ENCODE data around the gene ASH1L. TPM values are rescaled to one million over a fixed set of nuclear protein-coding genes. Genes with fewer than 3 reads are reported as not detected.

The ASH1L gene
- total RNA-seq, 1 donor, result 41.6 TPM

DNA sequence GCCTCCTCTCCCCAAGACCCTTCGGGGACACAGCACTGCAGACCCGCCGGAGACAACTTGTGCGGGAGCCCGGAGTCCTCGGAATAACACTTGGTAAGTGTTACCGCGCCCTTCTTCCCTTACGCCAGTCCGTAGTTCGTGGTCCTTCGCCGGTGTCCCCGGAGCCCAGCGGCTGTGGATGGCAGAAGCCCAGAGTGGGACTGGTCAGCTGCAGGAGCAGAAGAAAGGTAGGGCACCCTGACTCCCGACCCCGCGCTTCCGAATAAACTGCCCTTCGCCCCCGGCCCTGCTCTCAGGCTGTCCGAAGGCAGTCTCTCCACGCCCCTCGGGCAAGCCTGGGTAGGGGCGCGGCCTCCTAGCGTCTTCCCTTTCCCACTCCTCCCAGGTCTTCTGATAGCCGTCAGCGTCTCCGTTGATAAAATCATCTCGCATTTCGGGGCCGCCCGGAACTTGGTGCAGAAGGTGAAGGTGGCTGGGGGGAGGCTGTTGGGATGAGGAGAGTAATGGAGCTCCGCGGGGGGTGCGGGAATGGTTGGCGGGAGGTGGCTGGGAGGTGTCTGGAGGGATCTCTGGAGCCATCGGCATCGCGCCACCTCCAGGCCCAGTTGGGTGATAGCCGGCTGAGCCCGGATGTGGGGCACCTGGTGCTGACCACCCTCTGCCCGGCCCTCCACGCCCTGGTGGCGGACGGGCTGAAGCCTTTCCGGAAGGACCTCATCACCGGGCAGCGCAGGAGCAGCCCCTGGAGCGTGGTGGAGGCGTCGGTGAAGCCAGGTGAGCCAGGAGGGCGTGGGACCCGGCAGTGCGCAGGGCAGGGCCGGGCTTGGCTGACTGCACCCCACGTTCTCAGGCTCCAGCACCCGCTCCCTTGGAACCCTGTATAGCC, 237.6 kb downstream of the ASH1L start:
- Histone ChIP-seq H3K9me3 (ENCODE audit: low read depth, low read length) (no peaks in the 10 kb centered on the region), H4K20me1 (ENCODE audit: insufficient read depth, low read length) (peaks cover 27% of the 10 kb centered on the region), H3K4me2 (ENCODE audit: insufficient read depth, low read length) (peak overlapping the region; percentile 99), H3K4me1 (ENCODE audit: insufficient read depth, low read length) (peaks cover 26% of the 10 kb centered on the region), H3K4me3 (ENCODE audit: insufficient read depth, low read length) (peak overlapping the region; percentile 86), H2AFZ (ENCODE audit: low read length) (peak overlapping the region; percentile 70), H3K36me3 (ENCODE audit: insufficient read depth, low read length) (peaks cover 21% of the 10 kb centered on the region), H3K79me2 (ENCODE audit: insufficient read depth, low read length) (peaks cover 35% of the 10 kb centered on the region), H3K27me3 (ENCODE audit: insufficient read depth, low read length) (no peaks in the 10 kb centered on the region), H3K27ac (ENCODE audit: low read depth, low read length) (peak overlapping the region; percentile 70)
- peak; percentile 93 for DNase-seq (ENCODE audit: insufficient read length, low spot score, missing footprints)
- peak; percentile 53 for TF ChIP-seq CTCF (IDR thresholded peaks at IDR 0.05; ENCODE audit: extremely low read depth, low read depth, low read length)

GRCh38 chr1:155324037-155324716, 238.4 kb downstream of the ASH1L start:
- Histone ChIP-seq H4K20me1 (ENCODE audit: insufficient read depth, low read length) (peaks cover 27% of the 10 kb centered on the region), H3K27me3 (ENCODE audit: insufficient read depth, low read length) (no peaks in the 10 kb centered on the region), H3K4me3 (ENCODE audit: insufficient read depth, low read length) (peak overlapping the region; percentile 86), H3K4me2 (ENCODE audit: insufficient read depth, low read length) (peak overlapping the region; percentile 99), H3K36me3 (ENCODE audit: insufficient read depth, low read length) (peaks cover 19% of the 10 kb centered on the region), H3K27ac (ENCODE audit: low read depth, low read length) (peak overlapping the region; percentile 70), H3K4me1 (ENCODE audit: insufficient read depth, low read length) (peaks cover 27% of the 10 kb centered on the region), H3K9me3 (ENCODE audit: low read depth, low read length) (no peaks in the 10 kb centered on the region), H3K79me2 (ENCODE audit: insufficient read depth, low read length) (peaks cover 35% of the 10 kb centered on the region), H2AFZ (ENCODE audit: low read length) (peak overlapping the region; percentile 86)
- peak; percentile 100 for DNase-seq (ENCODE audit: insufficient read length, low spot score, missing footprints)
- no peak for TF ChIP-seq CTCF (IDR thresholded peaks at IDR 0.05; ENCODE audit: extremely low read depth, low read depth, low read length)

GRCh38 chr1:155323729-155324036, 238.9 kb downstream of the ASH1L start:
- H3K9me3 ChIP-seq (ENCODE audit: low read depth, low read length), result no peaks in the 10 kb centered on the region
- peak overlapping the region; percentile 86 for H2AFZ ChIP-seq (ENCODE audit: low read length)
- H3K79me2 ChIP-seq (ENCODE audit: insufficient read depth, low read length), result peaks cover 35% of the 10 kb centered on the region
- peaks cover 24% of the 10 kb centered on the region for H3K36me3 ChIP-seq (ENCODE audit: insufficient read depth, low read length)
- peak; percentile 97 for DNase-seq (ENCODE audit: insufficient read length, low spot score, missing footprints)
- H4K20me1 ChIP-seq (ENCODE audit: insufficient read depth, low read length), result peaks cover 27% of the 10 kb centered on the region
- no peak for TF ChIP-seq CTCF (IDR thresholded peaks at IDR 0.05; ENCODE audit: extremely low read depth, low read depth, low read length)
- H3K4me3 ChIP-seq (ENCODE audit: insufficient read depth, low read length), result peak overlapping the region; percentile 86
- peaks cover 27% of the 10 kb centered on the region for H3K4me1 ChIP-seq (ENCODE audit: insufficient read depth, low read length)
- peak overlapping the region; percentile 70 for H3K27ac ChIP-seq (ENCODE audit: low read depth, low read length)
- H3K27me3 ChIP-seq (ENCODE audit: insufficient read depth, low read length), result no peaks in the 10 kb centered on the region
- H3K4me2 ChIP-seq (ENCODE audit: insufficient read depth, low read length), result peak overlapping the region; percentile 99
